ENCODE data around the gene BMAL2. TPM values are rescaled to one million over a fixed set of nuclear protein-coding genes. Genes with fewer than 3 reads are reported as not detected.

BMAL2 gene
- total RNA-seq, 1 donor from 2014 or later, result 8.0 TPM

GRCh38 chr12:27343255-27344000 lies 10.8 kb downstream of the BMAL2 start:
- H3K27ac Mint-ChIP-seq (ENCODE audit: unreplicated experiment), result no peak overlapping the region
- no peak for TF ChIP-seq CTCF (conservative IDR thresholded peaks at IDR 0.05)
- no peaks in the 10 kb centered on the region for H3K36me3 Mint-ChIP-seq (ENCODE audit: low read depth)
- peaks cover 2% of the 10 kb centered on the region for H3K9me3 Mint-ChIP-seq
- peaks cover 8% of the 10 kb centered on the region for H3K4me1 Mint-ChIP-seq
- peaks cover 2% of the 10 kb centered on the region for H3K27me3 Mint-ChIP-seq (ENCODE audit: low read depth)
- no peak overlapping the region for H3K4me3 Mint-ChIP-seq
- DNase-seq (ENCODE audit: low read depth, low spot score), result no peak

GRCh38 chr12:27344246-27344645 lies 11.6 kb downstream of the BMAL2 start:
- no peak overlapping the region for H3K4me3 Mint-ChIP-seq
- no peak overlapping the region for H3K27ac Mint-ChIP-seq (ENCODE audit: unreplicated experiment)

GRCh38 chr12:27344760-27345159 lies 12.1 kb downstream of the BMAL2 start:
- TF ChIP-seq CTCF (conservative IDR thresholded peaks at IDR 0.05), result no peak
- DNase-seq (ENCODE audit: low read depth, low spot score), result no peak
- H3K4me3 Mint-ChIP-seq, result no peak overlapping the region
- H3K36me3 Mint-ChIP-seq (ENCODE audit: low read depth), result no peaks in the 10 kb centered on the region
- H3K27ac Mint-ChIP-seq (ENCODE audit: unreplicated experiment), result no peak overlapping the region
- no peaks in the 10 kb centered on the region for H3K27me3 Mint-ChIP-seq (ENCODE audit: low read depth)
- H3K9me3 Mint-ChIP-seq, result peaks cover 2% of the 10 kb centered on the region
- H3K4me1 Mint-ChIP-seq, result peaks cover 8% of the 10 kb centered on the region

More at GRCh38 chr12:27344246-27344645, 11.6 kb downstream of the BMAL2 start:
- H3K9me3 Mint-ChIP-seq, result peaks cover 2% of the 10 kb centered on the region
- DNase-seq (ENCODE audit: low read depth, low spot score), result no peak
- peaks cover 8% of the 10 kb centered on the region for H3K4me1 Mint-ChIP-seq
- H3K27me3 Mint-ChIP-seq (ENCODE audit: low read depth), result no peaks in the 10 kb centered on the region
- H3K36me3 Mint-ChIP-seq (ENCODE audit: low read depth), result no peaks in the 10 kb centered on the region
- no peak for TF ChIP-seq CTCF (conservative IDR thresholded peaks at IDR 0.05)

- Mint-ChIP-seq H3K4me3 (no peak overlapping the region), H3K27me3 (ENCODE audit: low read depth) (no peaks in the 10 kb centered on the region), H3K4me1 (peaks cover 8% of the 10 kb centered on the region), H3K27ac (ENCODE audit: unreplicated experiment) (no peak overlapping the region), H3K9me3 (peaks cover 2% of the 10 kb centered on the region), H3K36me3 (ENCODE audit: low read depth) (no peaks in the 10 kb centered on the region)
- TF ChIP-seq CTCF (conservative IDR thresholded peaks at IDR 0.05), result no peak
- no peak for DNase-seq (ENCODE audit: low read depth, low spot score)
Measured at GRCh38 chr12:27345376-27345775, 12.7 kb downstream of the BMAL2 start.

GRCh38 chr12:27347779-27348178 lies 15.1 kb downstream of the BMAL2 start:
- H3K27ac Mint-ChIP-seq (ENCODE audit: unreplicated experiment), result no peak overlapping the region
- no peaks in the 10 kb centered on the region for H3K36me3 Mint-ChIP-seq (ENCODE audit: low read depth)
- H3K27me3 Mint-ChIP-seq (ENCODE audit: low read depth), result no peaks in the 10 kb centered on the region
- peaks cover under 1% of the 10 kb centered on the region for H3K4me1 Mint-ChIP-seq
- TF ChIP-seq CTCF (conservative IDR thresholded peaks at IDR 0.05), result no peak
- peaks cover 2% of the 10 kb centered on the region for H3K9me3 Mint-ChIP-seq
- H3K4me3 Mint-ChIP-seq, result no peak overlapping the region
- no peak for DNase-seq (ENCODE audit: low read depth, low spot score)

Data from neural crest cell (in vitro differentiated cells).